Stimulated activated CD8-positive, alpha-beta memory T cell treated with anti-CD3 and anti-CD28 coated beads, Interleukin-12 subunit alpha, Interleukin-12 subunit beta, amount 100 ng/mL, for 4 hours (primary cell): ENCODE data around the gene KLHL2.
"Not testable (repeated sequence)": the region's sequence is repeated elsewhere in the genome, so short reads cannot be mapped to it uniquely, and the experiment has no call there.

ENCODE experiments used
- DNase-seq: peaks from one replicate; pipeline ENCODE4 v3.0.0-alpha.2; 2020; ENCODE audit warnings: low read depth

KLHL2 gene

GRCh38 chr4:165330666-165331065, 123.3 kb downstream of the KLHL2 start:
- no peak for DNase-seq

GRCh38 chr4:165331359-165331758, 124.0 kb downstream of the KLHL2 start:
- no peak for DNase-seq

DNA sequence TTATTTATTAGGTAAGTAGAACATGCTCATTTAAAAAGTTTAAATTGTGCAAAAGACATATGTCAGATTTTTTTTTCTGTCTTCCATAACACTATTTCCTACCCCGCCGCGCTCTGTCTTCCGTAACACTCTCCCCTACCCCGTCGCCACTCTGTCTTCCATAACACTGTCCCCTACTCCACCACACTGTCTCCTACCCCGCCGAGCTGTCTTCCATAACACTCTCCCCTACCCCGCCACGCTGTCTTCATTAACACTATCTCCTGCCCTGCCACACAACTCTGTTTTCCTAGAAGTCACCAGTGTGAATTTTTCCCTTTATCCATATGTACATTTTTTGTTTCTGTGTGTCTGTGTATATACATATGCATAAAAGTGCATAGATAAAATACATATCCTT, 124.5 kb downstream of the KLHL2 start:
- DNase-seq = no peak

DNA sequence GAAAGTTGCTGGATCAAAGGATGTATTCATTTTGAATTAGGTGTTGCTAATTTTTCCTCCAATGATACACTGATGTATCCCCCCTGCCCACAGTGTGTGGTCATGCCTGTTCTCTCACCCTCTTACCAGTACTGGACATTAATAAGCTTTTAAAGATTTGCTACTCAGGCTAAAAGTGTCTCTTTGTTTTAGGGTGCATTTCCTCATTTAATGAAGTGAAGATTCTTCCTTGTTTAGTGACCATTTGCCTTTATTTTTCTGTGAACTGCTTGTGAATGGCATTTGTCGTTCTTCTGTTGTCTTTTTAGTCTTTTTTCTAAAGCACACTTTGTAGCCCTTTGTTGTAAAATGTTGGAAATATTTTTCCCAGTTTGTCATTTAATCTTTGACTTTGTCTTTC, 125.1 kb downstream of the KLHL2 start:
- DNase-seq = no peak

GRCh38 chr4:165335163-165335703, 127.9 kb downstream of the KLHL2 start:
- DNase-seq = no peak

DNA sequence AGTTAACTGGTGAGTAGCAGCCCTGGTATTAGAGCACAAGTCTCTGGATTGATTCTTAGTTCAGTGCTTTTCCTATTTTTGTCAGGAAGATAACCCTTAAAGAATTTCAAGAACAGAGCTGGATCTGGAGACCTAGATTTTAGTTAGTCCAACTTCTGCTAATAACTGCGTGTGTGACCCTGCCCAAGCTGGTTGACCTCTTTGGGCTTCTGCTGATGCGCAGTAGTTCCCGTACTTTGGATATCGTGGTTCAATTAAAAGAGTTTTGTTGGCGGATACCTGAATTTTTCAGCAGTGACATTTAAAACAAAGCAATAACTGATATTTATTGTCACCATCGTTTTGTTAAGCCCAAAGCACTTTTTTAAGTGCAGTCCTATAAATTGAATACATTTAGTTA, 129.4 kb downstream of the KLHL2 start:
- DNase-seq = no peak

- not testable (repeated sequence) for DNase-seq
Measured at GRCh38 chr4:165342340-165342739, 135.0 kb downstream of the KLHL2 start.

DNA sequence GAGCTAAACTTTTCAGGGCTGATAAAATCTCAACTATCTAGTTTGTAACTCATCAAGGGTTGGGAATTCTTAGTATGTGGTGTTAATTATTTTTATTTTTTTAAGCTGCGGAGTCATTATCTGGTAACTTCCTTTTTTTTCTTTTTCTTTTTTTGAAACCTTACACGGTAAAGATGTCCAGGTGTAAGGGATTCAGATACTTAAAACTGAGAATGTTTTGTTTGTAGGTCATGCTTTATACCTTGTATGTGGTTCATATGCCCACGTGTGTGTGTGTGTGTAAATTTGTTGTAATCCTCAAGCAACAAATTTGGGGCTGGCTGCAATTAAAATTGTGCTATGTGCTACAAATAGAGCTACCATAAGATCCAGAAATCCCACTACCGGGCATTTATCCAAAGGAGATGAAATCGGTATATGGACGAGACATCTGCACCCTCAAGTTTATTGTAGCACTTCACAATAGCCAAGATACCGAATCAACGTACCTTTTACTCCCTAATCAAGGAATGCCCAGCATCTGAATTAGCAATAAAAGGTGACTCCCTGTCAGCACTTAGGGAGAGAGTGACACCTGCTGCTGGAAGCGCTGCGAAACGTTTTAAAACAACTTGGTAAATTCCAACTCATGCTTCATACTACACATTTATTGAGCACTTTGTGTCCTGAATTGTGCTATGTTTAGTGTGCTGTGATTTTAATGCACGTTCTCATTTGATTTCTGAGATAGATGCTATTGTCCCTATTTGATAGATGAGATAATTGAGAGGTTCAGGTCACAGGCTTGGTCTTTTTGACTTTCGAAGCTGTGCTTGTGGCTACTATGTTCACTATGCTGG, 136.2 kb downstream of the KLHL2 start:
- no peak for DNase-seq

DNA sequence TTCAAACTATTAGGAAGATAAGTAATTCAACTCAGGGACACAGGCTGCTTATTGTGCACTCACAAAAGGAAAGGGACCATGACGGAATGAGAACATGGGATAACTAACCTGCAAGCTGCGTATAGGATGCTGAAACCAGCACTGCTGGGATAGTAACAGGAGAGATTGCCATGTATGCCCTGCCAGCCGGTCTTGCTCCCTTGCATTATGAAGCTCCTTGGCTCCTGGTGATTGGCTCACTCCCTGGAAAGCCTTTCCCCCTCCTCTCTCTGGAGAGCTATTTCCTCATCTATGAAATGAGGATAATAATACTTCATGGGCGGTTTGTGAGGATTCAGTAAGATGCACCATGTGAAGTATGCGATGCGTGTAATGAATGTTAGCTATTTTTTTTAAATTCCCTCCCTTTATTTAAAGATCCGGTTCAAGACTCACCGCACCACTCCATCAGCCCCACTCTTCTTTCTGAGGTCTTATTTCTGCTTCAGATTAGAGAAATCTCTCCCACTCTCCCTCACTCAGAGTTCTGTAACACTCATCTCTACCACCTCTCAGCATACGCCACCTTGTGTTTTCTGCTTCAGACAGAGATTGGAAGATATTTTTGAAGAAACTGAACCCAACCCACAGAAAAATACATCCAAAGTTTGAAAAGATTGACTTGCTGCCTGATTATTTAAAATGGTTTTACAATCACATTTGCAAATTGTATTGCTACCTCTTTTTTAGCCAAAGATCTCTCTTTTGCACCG, 138.5 kb downstream of the KLHL2 start:
- no peak for DNase-seq

- DNase-seq = no peak
Measured at GRCh38 chr4:165347647-165348569, 140.5 kb downstream of the KLHL2 start.

DNA sequence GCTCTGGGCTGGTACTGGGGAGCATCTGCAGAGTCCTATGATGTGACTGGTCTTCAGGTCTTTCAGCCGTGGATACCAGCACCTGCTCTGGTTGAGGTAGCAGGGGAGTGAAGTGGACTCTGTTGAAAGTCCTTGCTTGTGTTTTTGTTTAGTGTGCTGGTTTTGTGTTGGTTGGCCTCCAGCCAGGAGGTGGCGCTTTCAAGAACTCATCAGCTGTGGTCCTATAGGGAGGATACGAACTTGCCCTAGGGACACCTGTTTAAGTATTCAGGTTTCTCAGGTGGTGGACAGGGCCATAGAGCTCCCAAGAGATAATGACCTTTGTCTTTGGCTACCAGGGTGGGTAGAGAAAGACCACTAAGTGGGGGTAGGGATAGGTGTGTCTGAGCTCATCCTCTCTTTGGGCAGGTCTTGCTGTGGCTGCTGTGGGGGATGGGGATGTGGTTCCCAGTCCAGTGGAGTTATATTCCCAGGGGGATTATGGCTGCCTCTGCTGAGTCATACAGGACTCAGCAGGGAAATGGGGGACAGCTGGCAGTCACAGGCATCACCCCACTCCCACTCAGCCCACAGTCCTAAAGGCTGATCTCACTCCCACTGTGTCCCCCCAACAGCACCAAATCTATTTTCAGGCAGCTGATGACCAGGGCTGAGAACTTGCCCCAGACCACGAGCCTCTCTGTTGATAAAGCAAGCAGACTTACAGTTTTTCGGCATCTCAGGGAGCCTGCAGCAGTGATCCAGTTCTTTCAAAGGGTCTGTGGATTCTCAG, 144.2 kb downstream of the KLHL2 start:
- DNase-seq = no peak

DNA sequence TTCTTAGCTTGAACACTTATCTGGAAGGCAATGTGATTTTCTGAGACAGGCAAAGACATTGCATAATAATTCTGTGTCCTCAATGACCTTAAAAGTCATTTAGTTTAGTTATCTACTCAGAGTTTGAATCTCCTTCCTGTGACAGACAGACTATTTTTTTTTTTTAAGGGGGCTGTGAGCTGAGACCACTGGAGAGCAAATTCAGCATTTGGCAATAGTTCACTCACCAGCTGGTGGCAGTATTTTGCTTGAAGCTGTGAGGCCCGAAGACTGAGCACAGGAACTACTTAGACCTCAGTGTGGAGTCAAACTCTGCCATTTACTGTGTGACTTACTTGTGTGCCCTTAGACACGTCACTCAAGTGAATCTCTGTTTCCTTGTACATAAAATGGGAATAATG, 148.5 kb downstream of the KLHL2 start:
- DNase-seq = no peak

DNA sequence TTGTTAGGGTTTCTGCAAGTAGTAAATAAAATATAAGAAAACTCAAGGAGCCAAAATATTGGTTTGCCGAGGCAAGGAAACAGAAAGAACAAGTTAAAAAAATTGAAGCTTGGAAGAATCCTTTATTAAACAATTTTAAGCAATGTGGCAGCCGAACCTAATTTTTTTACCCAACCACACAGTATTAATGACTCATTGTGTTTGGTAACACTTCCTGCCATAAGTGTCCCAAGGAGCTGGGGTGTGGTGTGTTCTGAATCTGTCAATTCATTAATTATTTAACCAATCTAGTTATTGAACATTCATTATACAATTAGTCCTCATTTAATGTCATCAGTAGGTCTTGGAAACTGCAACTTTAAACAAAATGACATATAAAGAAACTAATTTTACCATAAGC, 152.1 kb downstream of the KLHL2 start:
- no peak for DNase-seq

DNA sequence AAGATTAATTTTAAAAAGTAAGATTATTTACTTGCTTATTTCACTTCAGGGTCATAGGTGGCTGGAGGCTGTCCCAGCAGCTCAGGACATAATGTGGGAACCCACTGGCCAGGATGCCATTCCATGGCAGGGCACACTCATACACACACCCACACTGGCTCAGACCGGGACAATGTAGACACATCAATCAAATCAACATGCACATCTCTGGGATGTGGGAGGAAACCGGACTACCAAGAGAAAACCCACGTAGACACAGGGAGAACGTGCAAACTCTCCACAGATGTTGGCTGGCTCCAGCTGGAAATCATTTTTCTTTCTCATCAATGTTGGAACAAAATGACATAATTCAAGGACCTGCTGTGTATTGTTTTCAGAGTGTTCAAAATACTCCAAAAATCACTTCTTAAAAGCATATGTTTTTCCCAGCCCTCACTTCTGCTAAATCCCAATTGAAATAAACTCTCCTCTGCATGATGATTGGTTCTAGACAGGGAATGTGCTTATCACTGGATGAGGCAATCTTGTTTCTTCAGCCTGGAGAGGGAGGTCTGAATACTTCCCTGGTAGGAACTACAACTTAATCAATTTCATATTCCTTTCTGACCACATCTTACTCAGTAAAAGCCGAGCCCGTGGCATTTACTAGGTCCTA, 152.8 kb downstream of the KLHL2 start:
- no peak for DNase-seq

- DNase-seq = no peak
Measured at GRCh38 chr4:165360985-165361670, 153.8 kb downstream of the KLHL2 start.

DNA sequence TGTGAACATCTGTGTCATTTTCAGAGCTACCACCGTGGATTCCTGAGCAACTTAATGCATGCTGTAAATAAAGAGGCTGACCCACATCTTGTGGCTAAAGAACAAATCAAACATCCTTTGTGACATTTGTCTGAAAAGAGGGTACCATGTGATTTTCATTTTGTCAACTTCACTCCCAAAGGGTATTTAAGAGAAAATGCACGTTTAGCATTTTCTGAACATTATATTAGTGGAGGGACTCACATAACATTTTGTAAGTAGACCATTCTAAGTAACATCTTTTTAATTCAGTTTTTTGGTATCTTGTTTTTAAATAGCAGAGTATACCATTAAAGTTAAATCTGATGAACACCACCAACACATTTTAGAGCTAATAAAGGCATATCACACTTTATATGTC, 154.4 kb downstream of the KLHL2 start:
- no peak for DNase-seq

DNA sequence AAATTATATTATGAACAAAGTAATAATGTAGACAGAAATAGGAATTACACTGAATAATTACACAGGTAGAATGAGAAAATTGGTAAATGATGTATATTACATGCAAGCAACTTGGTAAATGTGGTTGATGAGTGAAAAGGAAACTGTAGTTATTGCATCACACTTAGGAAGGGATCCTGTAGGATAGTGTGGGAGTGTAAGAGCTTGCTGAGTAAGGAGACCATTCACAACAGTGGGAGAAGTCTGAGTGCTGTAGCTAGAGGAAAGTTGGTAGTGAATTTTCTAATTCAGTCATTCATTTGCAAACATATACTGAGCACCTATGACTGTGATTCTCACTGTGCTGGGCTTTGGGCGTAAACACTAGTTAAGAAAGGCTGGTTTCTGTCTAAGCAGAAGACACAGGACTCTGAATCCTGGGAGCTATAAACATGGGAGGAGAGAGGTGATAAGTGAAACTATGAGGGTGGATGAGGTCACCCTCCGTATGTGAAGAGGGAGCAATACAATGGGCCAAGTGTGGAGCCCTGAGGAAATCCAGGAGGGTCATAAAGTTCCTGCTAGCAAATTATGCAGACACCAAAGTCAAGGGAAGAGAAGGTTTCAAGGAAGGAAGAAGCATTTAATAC, 157.2 kb downstream of the KLHL2 start:
- DNase-seq = no peak

DNA sequence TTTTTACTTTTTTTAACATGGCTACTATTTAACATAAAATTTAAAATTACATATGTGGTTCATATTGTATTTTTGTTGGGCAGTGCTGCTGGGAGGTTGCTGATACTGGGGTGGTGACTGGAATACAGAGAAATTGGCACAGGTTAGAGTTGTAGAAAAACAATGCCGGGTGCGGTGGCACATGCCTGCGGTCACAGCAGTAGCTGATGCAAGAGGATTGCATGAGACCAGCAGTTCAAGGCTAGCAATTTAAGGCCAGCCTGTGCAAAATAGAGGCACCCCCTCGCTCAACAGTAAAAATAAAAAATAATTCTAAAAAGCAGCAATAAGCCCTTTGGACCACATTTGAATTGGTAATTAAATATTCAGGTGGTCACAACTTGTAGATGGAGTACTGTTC, 159.7 kb downstream of the KLHL2 start:
- no peak for DNase-seq

DNA sequence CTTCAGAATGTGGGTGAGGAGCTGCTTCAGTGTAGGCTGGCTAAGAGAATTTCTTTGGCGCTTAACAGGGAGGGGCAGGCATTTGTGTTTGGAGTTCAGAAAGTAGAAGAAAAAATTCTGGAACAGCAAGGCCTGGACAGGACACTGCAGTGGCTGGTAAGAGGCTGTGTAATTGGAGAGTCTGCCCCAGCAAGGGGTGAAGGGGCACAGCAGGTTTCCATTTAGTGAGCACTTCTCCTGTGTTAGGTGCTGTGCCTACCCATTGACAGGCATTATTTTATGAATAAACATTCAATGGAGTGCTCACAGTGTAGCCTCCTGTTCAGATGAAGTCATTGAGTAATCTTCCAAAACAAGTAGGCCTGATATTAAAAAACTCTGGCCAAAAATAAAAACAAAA, 160.8 kb downstream of the KLHL2 start:
- DNase-seq = no peak

DNA sequence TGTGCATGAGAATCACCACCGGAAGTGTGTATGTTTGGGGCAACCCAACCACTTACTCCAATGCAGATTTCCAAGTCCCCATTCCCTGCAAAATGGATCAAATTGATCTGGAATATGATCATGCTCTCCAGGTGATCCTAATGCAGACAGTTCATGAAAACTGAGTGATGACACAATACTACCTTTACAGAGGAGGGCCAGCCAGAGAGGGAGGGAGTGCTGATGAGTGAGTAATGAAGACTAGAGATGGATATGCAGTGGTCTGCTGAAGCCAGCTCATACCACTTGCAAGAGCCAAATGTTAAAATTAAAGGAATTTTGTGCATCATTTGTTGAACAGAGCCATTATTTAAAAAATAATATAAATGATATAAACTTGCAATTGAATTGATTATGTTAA, 161.2 kb downstream of the KLHL2 start:
- no peak for DNase-seq
